ENCODE data around the gene TEC.

DNA sequence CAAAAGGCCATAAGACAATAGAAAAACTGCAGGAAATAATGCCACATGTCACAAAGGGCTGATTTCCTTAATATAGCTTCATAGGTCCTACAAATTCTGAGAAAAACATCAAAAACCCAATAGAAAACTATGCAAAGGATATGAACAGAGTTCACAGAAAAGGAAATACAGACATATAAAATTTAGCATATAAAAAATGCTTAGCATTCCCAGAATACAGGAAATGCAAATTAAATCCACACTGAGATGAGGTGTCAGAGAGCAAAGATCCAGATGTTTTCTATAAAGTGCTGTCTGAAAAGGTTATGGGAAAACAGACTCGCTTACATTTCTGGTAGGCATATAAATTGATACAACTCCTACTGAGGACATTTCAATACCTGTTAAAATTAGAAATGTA lies 169.4 kb downstream of the TEC start:
- TF ChIP-seq, protein P1, sequence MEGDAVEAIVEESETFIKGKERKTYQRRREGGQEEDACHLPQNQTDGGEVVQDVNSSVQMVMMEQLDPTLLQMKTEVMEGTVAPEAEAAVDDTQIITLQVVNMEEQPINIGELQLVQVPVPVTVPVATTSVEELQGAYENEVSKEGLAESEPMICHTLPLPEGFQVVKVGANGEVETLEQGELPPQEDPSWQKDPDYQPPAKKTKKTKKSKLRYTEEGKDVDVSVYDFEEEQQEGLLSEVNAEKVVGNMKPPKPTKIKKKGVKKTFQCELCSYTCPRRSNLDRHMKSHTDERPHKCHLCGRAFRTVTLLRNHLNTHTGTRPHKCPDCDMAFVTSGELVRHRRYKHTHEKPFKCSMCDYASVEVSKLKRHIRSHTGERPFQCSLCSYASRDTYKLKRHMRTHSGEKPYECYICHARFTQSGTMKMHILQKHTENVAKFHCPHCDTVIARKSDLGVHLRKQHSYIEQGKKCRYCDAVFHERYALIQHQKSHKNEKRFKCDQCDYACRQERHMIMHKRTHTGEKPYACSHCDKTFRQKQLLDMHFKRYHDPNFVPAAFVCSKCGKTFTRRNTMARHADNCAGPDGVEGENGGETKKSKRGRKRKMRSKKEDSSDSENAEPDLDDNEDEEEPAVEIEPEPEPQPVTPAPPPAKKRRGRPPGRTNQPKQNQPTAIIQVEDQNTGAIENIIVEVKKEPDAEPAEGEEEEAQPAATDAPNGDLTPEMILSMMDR (conservative IDR thresholded peaks at IDR 0.05) = no peak
- TF ChIP-seq ZFX (IDR thresholded peaks at IDR 0.05) = no peak

All from C4-2B (cell line).